Measurements from ENCODE around the gene ENDOU.

Gene ENDOU

DNA sequence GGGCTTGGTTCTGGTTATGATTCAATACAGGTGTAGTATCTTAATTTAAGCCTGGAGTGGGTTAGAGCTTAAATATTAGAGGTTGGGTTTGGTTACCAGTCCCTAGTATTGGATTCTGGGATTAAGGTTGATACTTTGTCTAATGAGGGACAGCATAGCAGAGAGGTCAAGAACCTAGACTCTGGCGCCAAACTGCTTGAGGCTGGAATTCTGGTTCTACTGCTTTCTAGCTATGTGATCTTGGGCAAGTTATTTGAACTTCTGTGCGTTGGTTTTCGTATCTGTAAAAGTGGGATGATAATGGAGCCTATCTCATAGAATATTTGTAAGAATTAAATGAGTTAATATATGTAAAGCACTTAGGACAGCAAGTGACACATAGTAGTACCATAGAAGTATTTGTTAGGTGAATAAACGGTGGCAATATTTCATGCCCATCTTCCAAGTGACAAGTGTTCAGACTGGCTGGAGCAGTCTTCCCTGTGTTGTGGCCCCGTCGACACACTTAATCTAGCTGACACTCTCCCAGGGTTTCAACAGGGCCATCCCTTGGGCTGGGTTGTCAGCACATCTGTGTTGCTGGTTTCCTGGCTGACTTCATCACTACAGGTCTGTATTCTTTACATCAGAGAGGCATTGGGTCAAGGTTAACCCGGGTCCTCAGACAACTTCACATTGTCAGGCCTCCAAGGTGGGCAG, 3.0 kb downstream of the ENDOU start:
- no peak for DNase-seq (ENCODE audit: low read depth, low spot score)
- no peak overlapping the region for H3K4me3 ChIP-seq (ENCODE audit: low read depth, low read length)
- TF ChIP-seq, protein P1, sequence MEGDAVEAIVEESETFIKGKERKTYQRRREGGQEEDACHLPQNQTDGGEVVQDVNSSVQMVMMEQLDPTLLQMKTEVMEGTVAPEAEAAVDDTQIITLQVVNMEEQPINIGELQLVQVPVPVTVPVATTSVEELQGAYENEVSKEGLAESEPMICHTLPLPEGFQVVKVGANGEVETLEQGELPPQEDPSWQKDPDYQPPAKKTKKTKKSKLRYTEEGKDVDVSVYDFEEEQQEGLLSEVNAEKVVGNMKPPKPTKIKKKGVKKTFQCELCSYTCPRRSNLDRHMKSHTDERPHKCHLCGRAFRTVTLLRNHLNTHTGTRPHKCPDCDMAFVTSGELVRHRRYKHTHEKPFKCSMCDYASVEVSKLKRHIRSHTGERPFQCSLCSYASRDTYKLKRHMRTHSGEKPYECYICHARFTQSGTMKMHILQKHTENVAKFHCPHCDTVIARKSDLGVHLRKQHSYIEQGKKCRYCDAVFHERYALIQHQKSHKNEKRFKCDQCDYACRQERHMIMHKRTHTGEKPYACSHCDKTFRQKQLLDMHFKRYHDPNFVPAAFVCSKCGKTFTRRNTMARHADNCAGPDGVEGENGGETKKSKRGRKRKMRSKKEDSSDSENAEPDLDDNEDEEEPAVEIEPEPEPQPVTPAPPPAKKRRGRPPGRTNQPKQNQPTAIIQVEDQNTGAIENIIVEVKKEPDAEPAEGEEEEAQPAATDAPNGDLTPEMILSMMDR (IDR thresholded peaks at IDR 0.05; ENCODE audit: low read depth, low read length): no peak
- in situ Hi-C loops (cut with HindIII; ENCODE audit: low sequenced_read_pairs): no loop called here

DNA sequence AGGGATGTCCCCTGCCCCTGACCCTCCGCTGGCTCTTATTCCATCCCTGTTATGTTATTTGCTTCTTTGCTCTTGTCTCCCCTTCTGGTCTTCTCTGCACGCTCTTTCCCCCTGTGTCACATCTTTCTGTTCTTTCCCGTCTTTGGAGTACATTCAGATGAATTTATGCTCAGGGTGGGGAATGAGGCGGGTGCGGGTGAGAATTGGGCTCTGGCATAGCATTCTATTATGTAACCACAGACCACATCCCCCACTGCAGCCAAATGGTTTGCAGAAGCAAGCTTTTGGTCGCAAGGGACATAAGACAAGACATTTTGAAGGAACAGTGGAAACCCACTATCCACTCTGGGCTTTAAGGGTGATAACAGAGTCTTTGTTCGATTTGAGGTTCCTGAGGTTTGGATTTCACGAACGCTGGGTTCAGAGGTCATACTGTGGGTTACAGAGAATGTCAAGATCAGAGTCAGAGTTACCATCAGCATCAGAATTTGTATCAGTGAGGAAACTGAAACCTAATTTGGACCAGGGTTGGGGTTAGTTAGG, 3.8 kb downstream of the ENDOU start:
- H3K4me3 ChIP-seq (ENCODE audit: low read depth, low read length): no peak overlapping the region
- in situ Hi-C loops (cut with HindIII; ENCODE audit: low sequenced_read_pairs): no loop called here
- TF ChIP-seq, protein P1 (IDR thresholded peaks at IDR 0.05; ENCODE audit: low read depth, low read length): no peak
- DNase-seq (ENCODE audit: low read depth, low spot score): no peak

DNA sequence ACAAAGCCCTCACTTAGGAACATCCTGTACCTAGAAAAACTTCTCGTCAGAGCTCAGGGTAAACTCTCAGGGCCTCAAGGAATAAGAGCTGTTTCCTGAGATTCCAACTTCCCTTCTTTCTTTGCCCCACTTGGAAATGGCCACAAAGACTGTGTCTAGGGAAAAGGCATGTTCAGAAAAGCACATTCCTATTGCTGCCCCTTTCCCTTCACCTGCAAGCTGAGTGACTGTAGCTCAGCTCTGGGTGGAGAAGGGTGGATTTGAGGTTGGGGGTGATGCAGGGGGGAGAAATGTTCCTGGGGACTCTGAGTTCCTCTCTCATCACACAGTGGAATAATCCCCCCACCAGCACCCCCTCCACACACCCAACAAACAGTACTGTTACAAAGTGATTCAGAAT, 6.8 kb downstream of the ENDOU start:
- H3K4me3 ChIP-seq (ENCODE audit: low read depth, low read length): no peak overlapping the region
- in situ Hi-C loops (cut with HindIII; ENCODE audit: low sequenced_read_pairs): no loop called here
- no peak for DNase-seq (ENCODE audit: low read depth, low spot score)
- TF ChIP-seq, protein P1 (IDR thresholded peaks at IDR 0.05; ENCODE audit: low read depth, low read length): no peak

DNA sequence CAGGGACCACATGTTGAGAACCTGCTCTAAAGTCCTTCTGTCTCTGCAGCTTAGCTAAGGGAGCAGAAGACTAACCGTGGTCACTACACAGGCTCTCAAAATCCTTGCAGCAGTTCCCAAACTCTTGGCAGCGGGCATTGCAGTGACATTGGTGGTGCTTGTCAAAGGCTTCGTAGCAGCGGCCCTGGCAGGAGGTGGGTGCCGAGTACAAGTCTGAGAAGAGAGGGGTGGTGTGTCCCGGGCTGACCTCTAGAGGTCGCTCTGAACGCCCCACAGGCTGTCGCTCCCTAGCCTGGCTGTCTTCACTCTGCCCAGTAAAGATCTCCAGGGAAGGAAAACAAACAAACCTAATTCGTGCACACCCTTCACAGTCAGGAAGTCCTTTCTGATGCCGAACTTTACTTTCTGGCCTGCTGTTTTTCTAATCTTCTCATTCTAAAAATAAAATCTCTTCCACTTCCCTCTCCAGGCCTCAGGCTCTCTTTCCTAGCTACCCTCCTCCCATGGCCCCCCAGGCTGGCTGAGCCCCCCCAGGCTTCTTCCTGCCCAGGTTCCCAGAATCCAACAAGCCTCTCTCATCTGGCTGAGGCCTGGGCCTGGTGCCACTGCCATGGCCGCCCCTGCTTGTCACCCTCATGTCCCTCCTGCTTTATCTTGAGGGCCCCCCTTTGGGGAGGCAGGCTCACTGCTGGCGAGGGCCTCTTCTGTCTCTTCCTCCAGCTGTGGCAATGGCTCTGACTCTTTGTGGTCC, 7.7 kb downstream of the ENDOU start:
- peak; percentile 84 for DNase-seq (ENCODE audit: low read depth, low spot score)
- no peak overlapping the region for H3K4me3 ChIP-seq (ENCODE audit: low read depth, low read length)
- in situ Hi-C loops (cut with HindIII; ENCODE audit: low sequenced_read_pairs): no loop called here
- TF ChIP-seq, protein P1 (IDR thresholded peaks at IDR 0.05; ENCODE audit: low read depth, low read length): peak; percentile 93

DNA sequence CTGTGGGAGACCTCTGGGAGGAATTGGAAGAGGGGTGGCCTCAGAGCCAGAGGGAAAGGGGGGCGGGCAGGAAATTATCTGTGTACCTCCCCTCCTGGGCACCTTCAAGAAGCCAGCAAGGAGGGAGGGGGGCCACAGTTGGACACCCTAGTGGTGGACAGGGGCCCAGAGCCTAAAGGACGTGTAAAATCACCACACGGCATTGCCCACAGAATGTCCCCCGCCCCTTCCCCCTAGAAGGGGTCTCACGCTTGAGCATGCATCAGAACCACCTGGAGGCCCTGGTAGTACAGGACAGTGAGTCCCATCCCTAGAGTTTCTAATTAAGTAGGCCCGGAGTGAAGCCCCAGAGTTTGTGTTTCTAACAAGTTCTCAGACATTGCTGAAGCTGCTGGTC, 8.2 kb downstream of the ENDOU start:
- in situ Hi-C loops (cut with HindIII; ENCODE audit: low sequenced_read_pairs): no loop called here
- DNase-seq (ENCODE audit: low read depth, low spot score): no peak
- TF ChIP-seq, protein P1 (IDR thresholded peaks at IDR 0.05; ENCODE audit: low read depth, low read length): no peak
- no peak overlapping the region for H3K4me3 ChIP-seq (ENCODE audit: low read depth, low read length)

DNA sequence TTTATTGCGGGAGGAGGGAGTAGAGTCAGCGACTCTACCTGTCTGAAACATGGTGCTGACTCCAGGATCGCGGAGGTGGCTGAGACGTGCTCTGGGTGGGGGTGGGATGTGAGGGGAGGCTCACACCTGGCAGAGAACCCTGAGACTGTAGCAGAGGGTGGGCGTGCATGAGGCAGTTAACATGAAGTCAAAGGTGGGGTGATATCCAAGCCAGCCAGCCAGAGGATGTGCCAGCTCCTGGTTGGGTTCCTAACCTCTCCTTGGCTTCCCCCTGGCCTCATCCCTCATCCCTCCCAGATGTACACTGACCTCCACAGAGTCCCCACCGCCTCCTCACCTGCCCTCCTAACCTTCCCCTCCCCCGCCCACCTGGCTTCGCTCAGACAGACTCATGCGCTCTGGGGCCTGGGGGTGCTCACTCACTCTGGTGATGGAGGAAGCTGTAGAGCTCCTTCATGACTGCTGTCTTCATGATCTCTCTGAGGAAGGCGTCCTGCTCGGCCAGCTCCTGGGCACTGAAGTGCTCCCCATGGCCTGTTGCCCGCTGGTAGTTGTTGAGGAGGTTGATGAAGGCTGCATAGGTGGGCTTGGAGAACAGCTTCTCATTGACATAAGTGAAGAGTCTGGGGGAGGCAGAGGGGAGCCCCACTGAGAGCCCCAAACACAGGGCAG, 9.3 kb downstream of the ENDOU start:
- in situ Hi-C loops (cut with HindIII; ENCODE audit: low sequenced_read_pairs): no loop called here
- no peak for DNase-seq (ENCODE audit: low read depth, low spot score)
- H3K4me3 ChIP-seq (ENCODE audit: low read depth, low read length): no peak overlapping the region
- TF ChIP-seq, protein P1 (IDR thresholded peaks at IDR 0.05; ENCODE audit: low read depth, low read length): no peak

Measured in astrocyte of the spinal cord (primary cell).